GM12891 (cell line): ENCODE results near the gene CNOT4.

Experiments used
- DNase-seq: peaks from one replicate; pipeline ENCODE4 v3.0.0; 2011; ENCODE audit warnings: low spot score; ENCODE audit not compliant: insufficient read length
- FAIRE-seq: peaks from 2 replicates; lab custom pipeline; 2011; peaks lifted over from hg19 to GRCh38; lab: Jason Lieb, UNC
- PAX5 ChIP-seq: IDR thresholded peaks from 2 replicates; pipeline ENCODE4 v1.6.1; 2011; ENCODE audit warnings: low read length, moderate library complexity, mild to moderate bottlenecking; ENCODE audit not compliant: insufficient read depth, severe bottlenecking
- POLR2A ChIP-seq: IDR thresholded peaks from 2 replicates; pipeline ENCODE4 v1.6.1; 2011; ENCODE audit warnings: low read depth, low read length, control low read depth
- POLR2AphosphoS5 ChIP-seq: IDR thresholded peaks from 2 replicates; pipeline ENCODE4 v1.6.1; 2011; ENCODE audit warnings: low read depth, low read length, control low read depth
- POU2F2 ChIP-seq: IDR thresholded peaks from 2 replicates; pipeline ENCODE4 v1.6.1; 2011; ENCODE audit warnings: low read depth, mild to moderate bottlenecking, control low read depth, low read length, moderate library complexity
- SPI1 ChIP-seq: IDR thresholded peaks from 2 replicates; pipeline ENCODE4 v1.6.1; 2011; ENCODE audit warnings: low read depth, low read length, control low read depth
- TAF1 ChIP-seq: IDR thresholded peaks from 2 replicates; pipeline ENCODE4 v1.6.1; 2011; ENCODE audit warnings: low read depth, low read length, control low read depth

Gene CNOT4

DNA sequence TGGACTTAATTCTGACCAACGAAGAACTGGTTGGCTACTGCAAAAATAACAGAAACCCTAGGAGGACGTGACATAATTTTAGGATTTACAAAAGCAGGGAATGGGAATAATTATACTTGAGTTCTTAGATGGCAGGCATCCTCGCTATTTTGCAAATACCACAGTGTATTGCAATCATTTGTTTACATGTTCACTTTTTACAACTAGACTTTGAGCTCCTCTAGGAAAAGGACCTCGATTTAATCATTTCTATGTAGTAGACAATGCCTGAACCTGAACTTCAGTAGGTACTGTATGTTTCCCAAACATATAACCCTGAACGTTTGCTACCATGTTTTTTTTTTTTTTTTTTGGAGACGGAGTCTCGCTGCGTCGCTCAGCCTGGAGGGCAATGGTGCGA lies 137.7 kb downstream of the CNOT4 start:
- TF ChIP-seq POLR2AphosphoS5 = no peak
- no peak for TF ChIP-seq PAX5
- TF ChIP-seq TAF1 = no peak
- TF ChIP-seq POU2F2 = no peak
- TF ChIP-seq SPI1 = no peak
- TF ChIP-seq POLR2A = no peak
- DNase-seq = no peak
- FAIRE-seq = no peak

DNA sequence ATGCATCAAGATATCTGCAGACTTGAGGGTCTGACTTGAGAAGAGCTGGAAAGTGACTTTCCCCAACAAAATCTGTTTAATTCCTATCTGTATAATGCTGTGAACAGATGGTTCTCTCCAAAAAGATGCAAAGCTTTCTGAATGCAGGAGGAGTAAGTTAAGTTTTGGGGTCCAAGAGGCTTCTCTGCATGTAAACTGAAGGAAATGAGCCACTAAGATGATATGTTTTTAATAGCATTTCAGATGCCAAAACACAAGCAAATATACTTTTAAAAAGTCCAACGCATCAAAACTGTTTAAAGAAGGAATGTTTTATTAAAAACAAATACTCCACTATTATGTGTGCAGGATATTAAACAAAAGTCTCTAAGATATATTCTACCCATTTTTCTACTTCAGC lies 139.2 kb downstream of the CNOT4 start:
- FAIRE-seq (no peak), DNase-seq (no peak)
- TF ChIP-seq POU2F2 (no peak), POLR2AphosphoS5 (no peak), PAX5 (no peak), SPI1 (no peak), TAF1 (no peak), POLR2A (no peak)

DNA sequence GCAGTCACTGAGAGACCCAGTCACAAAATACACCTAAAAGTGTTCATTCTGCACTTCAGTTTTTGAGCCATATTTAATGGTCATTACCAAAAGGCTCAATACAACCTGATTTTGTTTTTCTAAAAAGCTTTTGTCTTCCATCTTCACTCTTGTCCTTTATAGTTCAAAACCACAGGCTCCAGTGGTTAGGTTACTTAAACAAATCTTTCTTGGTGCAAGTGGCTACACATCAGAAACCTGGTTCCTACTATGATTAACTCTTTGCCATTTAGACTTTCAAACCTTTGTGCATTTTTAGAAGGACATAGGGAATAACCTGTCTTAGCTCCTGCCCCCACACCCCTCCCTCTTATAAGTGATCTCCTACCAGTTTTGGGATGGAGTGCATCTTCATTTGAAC lies 140.5 kb downstream of the CNOT4 start:
- DNase-seq (no peak), FAIRE-seq (peak; percentile 35)

DNA sequence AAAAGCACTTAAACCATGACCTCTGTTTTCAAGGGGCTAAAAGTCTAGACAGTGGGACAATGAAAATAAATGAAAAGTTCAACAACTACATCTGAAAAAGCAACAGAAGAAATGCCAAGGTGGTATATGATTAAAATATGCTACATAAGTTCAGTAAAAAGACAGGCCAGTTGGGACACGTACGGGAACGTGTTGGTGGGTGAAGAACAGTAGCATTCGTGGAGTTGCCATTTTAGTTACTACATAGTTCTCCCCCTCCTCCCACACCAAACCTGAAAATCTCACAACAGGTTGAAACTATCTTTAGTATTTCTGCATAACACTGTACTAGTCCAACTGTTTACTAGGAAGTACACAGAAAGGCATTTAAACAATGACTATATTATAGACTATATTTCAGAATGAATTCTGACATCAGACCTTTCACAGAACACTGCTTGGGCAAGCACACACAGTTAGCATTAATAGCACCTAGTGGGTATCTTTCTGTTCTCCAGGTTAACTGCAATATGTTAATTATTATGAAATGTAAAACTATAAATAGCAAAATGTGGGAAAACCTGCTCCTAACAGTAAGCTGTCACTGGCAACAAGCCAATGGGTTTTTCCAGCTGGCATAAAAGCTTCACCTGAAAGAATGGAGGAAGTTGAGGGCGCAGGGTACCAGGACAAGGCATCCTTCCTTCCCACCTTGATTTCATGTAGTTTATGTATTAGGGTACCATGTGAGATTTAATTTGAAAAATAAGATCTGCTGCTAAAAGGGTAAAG lies 141.3 kb downstream of the CNOT4 start:
- FAIRE-seq (peak; percentile 54), DNase-seq (no peak)

More for the DNA sequence above, 140.5 kb downstream of the CNOT4 start:
- TF ChIP-seq TAF1 (no peak), POU2F2 (no peak)

DNA sequence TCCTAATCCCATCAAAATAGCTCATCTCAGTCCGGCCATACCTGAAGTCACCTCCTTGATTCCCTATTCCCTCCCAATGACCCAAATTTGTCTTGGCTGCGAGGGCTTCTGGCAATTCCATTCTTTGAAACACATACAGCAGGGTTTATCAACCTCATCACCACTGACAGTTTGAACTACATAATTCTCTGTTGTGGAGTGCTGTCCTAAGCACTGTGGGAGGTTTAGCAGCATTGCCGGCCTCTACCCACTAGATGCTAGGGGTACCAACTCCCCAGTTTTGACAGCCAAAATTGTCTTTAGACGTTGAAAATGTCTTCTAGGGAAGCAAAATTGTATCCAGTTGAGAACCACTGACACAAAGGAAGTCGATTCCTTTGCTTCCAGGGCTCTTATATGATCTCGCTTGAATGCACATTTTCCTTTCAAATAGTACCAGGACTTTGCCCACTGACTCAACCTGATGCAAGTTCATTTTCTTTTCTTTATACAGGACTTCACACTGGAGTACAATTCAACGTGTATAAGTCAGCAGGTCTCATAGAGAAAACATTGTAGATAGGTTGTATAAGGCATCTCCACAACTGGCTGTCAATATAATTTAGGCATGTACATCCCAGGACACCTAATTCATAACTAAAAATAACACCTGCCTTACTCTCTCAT lies 142.9 kb downstream of the CNOT4 start:
- TF ChIP-seq POLR2A (no peak), POU2F2 (no peak), TAF1 (no peak), PAX5 (no peak), SPI1 (no peak), POLR2AphosphoS5 (no peak)
- no peak for DNase-seq
- FAIRE-seq = no peak

More for the DNA sequence above, 141.3 kb downstream of the CNOT4 start:
- no peak for TF ChIP-seq POLR2AphosphoS5
- no peak for TF ChIP-seq TAF1
- TF ChIP-seq POU2F2 = no peak
- no peak for TF ChIP-seq SPI1
- no peak for TF ChIP-seq POLR2A
- TF ChIP-seq PAX5 = no peak

DNA sequence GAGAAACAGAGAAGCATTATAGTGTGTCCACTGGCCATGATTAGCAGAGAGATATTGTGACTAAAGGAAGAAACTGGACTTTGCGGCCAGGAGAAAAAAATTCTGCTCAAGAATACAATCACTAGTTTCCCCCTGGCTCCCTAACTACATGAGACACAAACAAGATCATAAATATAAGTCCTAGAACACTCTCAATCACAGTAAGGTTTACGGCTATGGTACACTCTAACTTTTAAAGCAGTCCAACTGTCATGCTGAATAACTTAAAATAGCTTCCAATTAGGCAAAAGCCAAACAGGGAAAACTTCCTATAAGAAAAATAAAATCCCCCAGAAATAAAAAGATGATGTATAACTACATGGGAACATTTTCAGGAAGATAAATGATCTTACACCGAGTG lies 144.2 kb downstream of the CNOT4 start:
- no peak for FAIRE-seq
- DNase-seq = no peak
- TF ChIP-seq POLR2A (no peak), POLR2AphosphoS5 (no peak), SPI1 (no peak), TAF1 (no peak), PAX5 (no peak), POU2F2 (no peak)

DNA sequence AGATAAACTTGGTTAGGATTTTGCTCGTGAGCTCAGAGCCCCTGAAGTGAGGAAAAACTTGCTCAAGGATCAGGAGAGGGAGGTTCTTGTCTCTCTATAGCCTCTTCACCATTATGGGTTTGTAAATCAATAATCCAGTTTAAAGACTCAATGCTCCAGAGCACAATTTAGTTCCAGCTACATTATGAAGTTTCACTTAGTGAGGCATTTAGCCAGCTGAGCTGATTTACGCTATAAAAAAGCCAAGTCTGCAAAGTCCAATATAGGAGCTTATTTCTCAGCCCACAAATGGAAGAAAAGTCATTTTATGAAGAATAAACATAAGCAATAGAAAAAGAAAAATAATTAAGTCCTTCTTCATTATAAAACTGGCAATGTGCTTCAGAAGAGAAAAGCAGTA lies 145.7 kb downstream of the CNOT4 start:
- DNase-seq = no peak
- no peak for FAIRE-seq
- TF ChIP-seq POU2F2 (no peak), TAF1 (no peak), PAX5 (no peak), SPI1 (no peak), POLR2A (no peak), POLR2AphosphoS5 (no peak)

DNA sequence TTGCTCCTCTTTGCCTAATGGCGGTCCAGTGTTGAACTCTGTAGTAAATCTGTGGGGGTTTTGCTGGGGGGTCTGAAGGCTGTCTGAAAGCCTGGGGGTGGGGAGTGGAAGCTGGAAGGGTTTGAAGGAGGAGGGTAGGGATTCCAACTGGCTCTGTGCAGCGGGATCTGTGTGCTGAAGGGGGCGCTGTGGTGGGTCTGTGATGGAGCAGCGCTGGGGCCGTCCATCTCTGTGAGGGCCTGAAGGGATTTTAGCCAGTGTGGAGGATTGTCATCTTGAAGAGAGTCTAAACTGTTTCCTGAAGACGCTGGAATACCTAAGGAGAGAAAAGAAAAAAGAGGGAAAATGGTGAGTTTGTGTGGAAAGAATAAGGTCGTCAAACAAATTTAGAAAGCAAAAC lies 147.0 kb downstream of the CNOT4 start:
- FAIRE-seq (no peak), DNase-seq (no peak)
- TF ChIP-seq POLR2A (no peak), PAX5 (no peak), POU2F2 (no peak), TAF1 (no peak), SPI1 (no peak), POLR2AphosphoS5 (no peak)

DNA sequence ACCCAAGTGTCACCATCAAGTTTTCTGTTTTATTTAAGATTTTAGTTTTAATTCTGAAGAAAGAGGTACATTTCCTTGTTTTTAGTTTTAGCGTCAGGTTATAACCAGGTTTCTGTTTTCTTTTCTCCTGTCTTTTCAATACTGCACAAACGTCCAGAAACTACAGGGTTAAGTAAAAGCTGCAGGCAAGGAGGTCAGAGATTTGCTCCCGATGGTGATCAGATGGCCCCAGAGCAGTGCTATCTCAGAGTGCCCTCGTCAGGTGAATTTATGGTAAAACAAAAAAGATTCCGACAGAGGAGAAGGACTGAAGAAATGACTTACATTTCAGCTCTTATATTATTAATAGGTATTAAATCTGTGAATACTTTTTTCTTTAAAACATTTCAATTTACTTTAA lies 148.1 kb downstream of the CNOT4 start:
- TF ChIP-seq SPI1 = no peak
- TF ChIP-seq TAF1 = no peak
- TF ChIP-seq PAX5 = no peak
- TF ChIP-seq POLR2A = no peak
- TF ChIP-seq POLR2AphosphoS5 = no peak
- TF ChIP-seq POU2F2 = no peak
- no peak for FAIRE-seq
- no peak for DNase-seq

DNA sequence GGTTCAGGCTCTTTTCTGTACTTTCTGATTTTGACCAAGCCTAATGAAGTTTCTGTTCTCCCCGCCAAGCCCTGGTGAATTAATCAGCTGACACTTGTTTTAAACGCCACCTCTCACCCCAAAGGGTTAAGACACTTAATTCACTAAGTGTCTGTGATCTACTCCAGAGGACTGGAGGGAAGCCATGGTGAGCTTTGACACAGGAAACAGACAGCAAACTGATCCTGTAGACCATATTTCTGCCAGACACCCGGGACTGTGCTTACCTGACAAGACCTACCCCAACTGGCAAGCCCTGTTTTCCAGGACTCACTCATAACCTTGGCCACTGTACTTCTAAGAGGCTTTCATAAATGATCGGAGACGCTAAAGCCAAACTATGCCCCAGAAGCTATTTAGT lies 150.3 kb downstream of the CNOT4 start:
- TF ChIP-seq TAF1 (no peak), SPI1 (no peak), PAX5 (no peak), POLR2A (no peak), POLR2AphosphoS5 (no peak), POU2F2 (no peak)
- DNase-seq (no peak), FAIRE-seq (peak; percentile 55)
